Neutrophil (primary cell): Measurements from ENCODE around the gene PLCE1.
"Not testable (repeated sequence)": the region's sequence is repeated elsewhere in the genome, so short reads cannot be mapped to it uniquely, and the experiment has no call there.

Source experiments
- H3K27ac ChIP-seq: fragments of 200-600 bp; sonication (generic); 2 replicates; pipeline ENCODE4 v1.5.1; 2016; ENCODE audit warnings: mild to moderate bottlenecking, moderate library complexity
- H3K27me3 ChIP-seq: fragments of 200-600 bp; sonication (generic); 2 replicates; pipeline ENCODE4 v1.6.0; 2016; ENCODE audit warnings: mild to moderate bottlenecking
- H3K36me3 ChIP-seq: fragments of 200-600 bp; sonication (generic); 2 replicates; pipeline ENCODE4 v1.5.1; 2017
- H3K4me1 ChIP-seq, 2 experiments: fragments of 200-600 bp in 1 of 2; sonication (generic) in 1 of 2; 1 replicate in 1 of 2; 2 replicates in 1 of 2; pipeline versions ENCODE4 v1.5.1 to v1.6.1; 2013 to 2016; ENCODE audit warnings: low read depth in 1 of 2, low read length in 1 of 2, mild to moderate bottlenecking in 1 of 2, moderate library complexity in 1 of 2; ENCODE audit not compliant: control insufficient read depth in 1 of 2, insufficient read depth in 1 of 2
- H3K4me3 ChIP-seq, 2 experiments: fragments of 200-600 bp in 1 of 2; sonication (generic) in 1 of 2; 1 replicate in 1 of 2; 2 replicates in 1 of 2; pipeline ENCODE4 v1.5.1; 2013 to 2016; ENCODE audit warnings: low read depth in 1 of 2, low read length in 1 of 2, mild to moderate bottlenecking in 1 of 2, moderate library complexity in 1 of 2
- H3K9me3 ChIP-seq: fragments of 200-600 bp; sonication (generic); 2 replicates; pipeline ENCODE4 v1.5.1; 2016
- CTCF ChIP-seq: fragments of 200-600 bp; sonication (generic); IDR thresholded peaks from 2 replicates; pipeline ENCODE4 v1.5.1; 2016; ENCODE audit warnings: antibody characterized with exemption

Gene PLCE1

GRCh38 chr10:93954299-93954698, 39.4 kb upstream of the PLCE1 start:
- H3K4me3 ChIP-seq = no peak overlapping the region
- H3K36me3 ChIP-seq = no peaks in the 10 kb centered on the region
- H3K9me3 ChIP-seq = no peaks in the 10 kb centered on the region
- no peaks in the 10 kb centered on the region for H3K27me3 ChIP-seq
- TF ChIP-seq CTCF = no peak
- no peaks in the 10 kb centered on the region for H3K4me1 ChIP-seq
- H3K27ac ChIP-seq = no peak overlapping the region

GRCh38 chr10:93954726-93955363, 38.9 kb upstream of the PLCE1 start:
- Histone ChIP-seq H3K36me3 (no peaks in the 10 kb centered on the region), H3K9me3 (no peaks in the 10 kb centered on the region), H3K27ac (no peak overlapping the region), H3K4me1 (no peaks in the 10 kb centered on the region), H3K4me3 (no peak overlapping the region), H3K27me3 (no peaks in the 10 kb centered on the region)
- TF ChIP-seq CTCF = no peak

GRCh38 chr10:93958834-93959233, 34.9 kb upstream of the PLCE1 start:
- Histone ChIP-seq H3K4me1 (no peaks in the 10 kb centered on the region), H3K27me3 (no peaks in the 10 kb centered on the region), H3K27ac (no peak overlapping the region), H3K36me3 (no peaks in the 10 kb centered on the region), H3K4me3 (no peak overlapping the region), H3K9me3 (no peaks in the 10 kb centered on the region)
- no peak for TF ChIP-seq CTCF

GRCh38 chr10:93960988-93961387, 32.7 kb upstream of the PLCE1 start:
- not testable (repeated sequence) for H3K9me3 ChIP-seq, H3K27ac ChIP-seq, H3K4me3 ChIP-seq, H3K27me3 ChIP-seq, H3K36me3 ChIP-seq, H3K4me1 ChIP-seq

- Histone ChIP-seq H3K27ac (no peak overlapping the region), H3K4me3 (no peak overlapping the region), H3K36me3 (no peaks in the 10 kb centered on the region), H3K27me3 (no peaks in the 10 kb centered on the region), H3K4me1 (no peaks in the 10 kb centered on the region), H3K9me3 (no peaks in the 10 kb centered on the region)
- TF ChIP-seq CTCF = no peak
These were observed 30.8 kb upstream of the PLCE1 start for GRCh38 chr10:93962973-93963372.

GRCh38 chr10:93963434-93963833, 30.3 kb upstream of the PLCE1 start:
- H3K4me3 ChIP-seq = no peak overlapping the region
- H3K27me3 ChIP-seq = no peaks in the 10 kb centered on the region
- H3K9me3 ChIP-seq = no peaks in the 10 kb centered on the region
- H3K36me3 ChIP-seq = no peaks in the 10 kb centered on the region
- no peak for TF ChIP-seq CTCF
- no peaks in the 10 kb centered on the region for H3K4me1 ChIP-seq
- no peak overlapping the region for H3K27ac ChIP-seq
